ENCODE measurements around the gene TMEM250.

GRCh38 chr9:136142859-136143214 is 24.2 kb upstream of the TMEM250 start:
- TF ChIP-seq, protein P1, sequence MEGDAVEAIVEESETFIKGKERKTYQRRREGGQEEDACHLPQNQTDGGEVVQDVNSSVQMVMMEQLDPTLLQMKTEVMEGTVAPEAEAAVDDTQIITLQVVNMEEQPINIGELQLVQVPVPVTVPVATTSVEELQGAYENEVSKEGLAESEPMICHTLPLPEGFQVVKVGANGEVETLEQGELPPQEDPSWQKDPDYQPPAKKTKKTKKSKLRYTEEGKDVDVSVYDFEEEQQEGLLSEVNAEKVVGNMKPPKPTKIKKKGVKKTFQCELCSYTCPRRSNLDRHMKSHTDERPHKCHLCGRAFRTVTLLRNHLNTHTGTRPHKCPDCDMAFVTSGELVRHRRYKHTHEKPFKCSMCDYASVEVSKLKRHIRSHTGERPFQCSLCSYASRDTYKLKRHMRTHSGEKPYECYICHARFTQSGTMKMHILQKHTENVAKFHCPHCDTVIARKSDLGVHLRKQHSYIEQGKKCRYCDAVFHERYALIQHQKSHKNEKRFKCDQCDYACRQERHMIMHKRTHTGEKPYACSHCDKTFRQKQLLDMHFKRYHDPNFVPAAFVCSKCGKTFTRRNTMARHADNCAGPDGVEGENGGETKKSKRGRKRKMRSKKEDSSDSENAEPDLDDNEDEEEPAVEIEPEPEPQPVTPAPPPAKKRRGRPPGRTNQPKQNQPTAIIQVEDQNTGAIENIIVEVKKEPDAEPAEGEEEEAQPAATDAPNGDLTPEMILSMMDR (IDR thresholded peaks at IDR 0.05) = no peak
- TF ChIP-seq POLR2A (IDR thresholded peaks at IDR 0.05) = no peak

Measured in sigmoid colon (tissue), 3 donors.